GM18508 (cell line): Measurements from ENCODE around the gene RAB31.
"Not testable (repeated sequence)": the region's sequence is repeated elsewhere in the genome, so short reads cannot be mapped to it uniquely, and the experiment has no call there.

Experiments used
- ATAC-seq: cut with Tn5 transposase; IDR thresholded peaks from one replicate; pipeline ENCODE4 v1.9.1; 2021; ENCODE audit warnings: moderate number of reproducible peaks; ENCODE audit not compliant: insufficient read depth, unreplicated experiment

RAB31 gene

GRCh38 chr18:9900699-9901098, 192.6 kb downstream of the RAB31 start:
- ATAC-seq: no peak

- no peak for ATAC-seq
These were observed 193.3 kb downstream of the RAB31 start for GRCh38 chr18:9901377-9901776.

GRCh38 chr18:9902264-9902663, 194.2 kb downstream of the RAB31 start:
- ATAC-seq: not testable (repeated sequence)

GRCh38 chr18:9902832-9903231, 194.7 kb downstream of the RAB31 start:
- no peak for ATAC-seq

GRCh38 chr18:9905401-9905922, 197.4 kb downstream of the RAB31 start:
- no peak for ATAC-seq

GRCh38 chr18:9906481-9906880, 198.4 kb downstream of the RAB31 start:
- no peak for ATAC-seq

GRCh38 chr18:9907867-9908266, 199.8 kb downstream of the RAB31 start:
- no peak for ATAC-seq

- no peak for ATAC-seq
These were observed 202.0 kb downstream of the RAB31 start for GRCh38 chr18:9910071-9910470.

- no peak for ATAC-seq
These were observed 202.6 kb downstream of the RAB31 start for GRCh38 chr18:9910661-9911060.

GRCh38 chr18:9911226-9911625, 203.1 kb downstream of the RAB31 start:
- ATAC-seq: no peak
